Measurements from ENCODE around the gene ONECUT3.

The ONECUT3 gene

GRCh38 chr19:1808395-1808731 lies 55.1 kb downstream of the ONECUT3 start:
- Histone ChIP-seq H3K27ac (ENCODE audit: low read depth, low read length) (no peak overlapping the region), H3K9ac (ENCODE audit: low read length) (no peak overlapping the region), H3K27me3 (ENCODE audit: control insufficient read depth in 1 of 2, insufficient read depth in 2 of 2, low read length in 2 of 2) (no peaks in the 10 kb centered on the region), H3K9me3 (ENCODE audit: low read length) (no peaks in the 10 kb centered on the region), H3K36me3 (ENCODE audit: insufficient read depth, low read length) (no peaks in the 10 kb centered on the region), H3K4me3 (ENCODE audit: low read depth in 1 of 2, low read length in 2 of 2) (no peak overlapping the region), H3K4me1 (ENCODE audit: insufficient read depth, low read length) (peaks cover 7% of the 10 kb centered on the region)

- H3K9me3 ChIP-seq (ENCODE audit: low read length), result no peaks in the 10 kb centered on the region
- no peak overlapping the region for H3K27ac ChIP-seq (ENCODE audit: low read depth, low read length)
- H3K36me3 ChIP-seq (ENCODE audit: insufficient read depth, low read length), result no peaks in the 10 kb centered on the region
- no peak overlapping the region for H3K4me3 ChIP-seq (ENCODE audit: low read depth in 1 of 2, low read length in 2 of 2)
- no peaks in the 10 kb centered on the region for H3K27me3 ChIP-seq (ENCODE audit: control insufficient read depth in 1 of 2, insufficient read depth in 2 of 2, low read length in 2 of 2)
- H3K4me1 ChIP-seq (ENCODE audit: insufficient read depth, low read length), result peaks cover 9% of the 10 kb centered on the region
- no peak overlapping the region for H3K9ac ChIP-seq (ENCODE audit: low read length)
Measured at GRCh38 chr19:1809678-1810077, 56.4 kb downstream of the ONECUT3 start.

- no peaks in the 10 kb centered on the region for H3K27me3 ChIP-seq (ENCODE audit: control insufficient read depth in 1 of 2, insufficient read depth in 2 of 2, low read length in 2 of 2)
- H3K9ac ChIP-seq (ENCODE audit: low read length), result no peak overlapping the region
- peaks cover 9% of the 10 kb centered on the region for H3K4me1 ChIP-seq (ENCODE audit: insufficient read depth, low read length)
- no peak overlapping the region for H3K4me3 ChIP-seq (ENCODE audit: low read depth in 1 of 2, low read length in 2 of 2)
- H3K27ac ChIP-seq (ENCODE audit: low read depth, low read length), result no peak overlapping the region
- H3K9me3 ChIP-seq (ENCODE audit: low read length), result no peaks in the 10 kb centered on the region
- H3K36me3 ChIP-seq (ENCODE audit: insufficient read depth, low read length), result no peaks in the 10 kb centered on the region
Measured at GRCh38 chr19:1810439-1811160, 57.3 kb downstream of the ONECUT3 start.

GRCh38 chr19:1811472-1811894 lies 58.2 kb downstream of the ONECUT3 start:
- Histone ChIP-seq H3K27ac (ENCODE audit: low read depth, low read length) (no peak overlapping the region), H3K9ac (ENCODE audit: low read length) (no peak overlapping the region), H3K4me3 (ENCODE audit: low read depth in 1 of 2, low read length in 2 of 2) (peak overlapping the region in 1 of 2 donors; percentile 16)

GRCh38 chr19:1811942-1812425 lies 58.7 kb downstream of the ONECUT3 start, which contains the start of gene ATP8B3:
ATP8B3 (minus strand) TSS chr19:1812276; CDS start chr19:1811736, 540 bp downstream.
- peaks cover 4% of the 10 kb centered on the region for H3K36me3 ChIP-seq (ENCODE audit: insufficient read depth, low read length)
- H3K9me3 ChIP-seq (ENCODE audit: low read length), result no peaks in the 10 kb centered on the region
- H3K27ac ChIP-seq (ENCODE audit: low read depth, low read length), result peak within 1 kb of the TSS; percentile 56
- H3K4me3 ChIP-seq (ENCODE audit: low read depth in 1 of 2, low read length in 2 of 2), result peak within 1 kb of the TSS; percentile 40 to 74
- peak within 1 kb of the TSS; percentile 9 for H3K9ac ChIP-seq (ENCODE audit: low read length)
- H3K4me1 ChIP-seq (ENCODE audit: insufficient read depth, low read length), result peaks cover 9% of the 10 kb centered on the region
- H3K27me3 ChIP-seq (ENCODE audit: control insufficient read depth in 1 of 2, insufficient read depth in 2 of 2, low read length in 2 of 2), result no peaks in the 10 kb centered on the region

More at GRCh38 chr19:1811472-1811894, 58.2 kb downstream of the ONECUT3 start:
- H3K36me3 ChIP-seq (ENCODE audit: insufficient read depth, low read length), result no peaks in the 10 kb centered on the region
- H3K4me1 ChIP-seq (ENCODE audit: insufficient read depth, low read length), result peaks cover 9% of the 10 kb centered on the region
- no peaks in the 10 kb centered on the region for H3K27me3 ChIP-seq (ENCODE audit: control insufficient read depth in 1 of 2, insufficient read depth in 2 of 2, low read length in 2 of 2)
- H3K9me3 ChIP-seq (ENCODE audit: low read length), result no peaks in the 10 kb centered on the region

GRCh38 chr19:1812426-1813191 lies 59.3 kb downstream of the ONECUT3 start:
- H3K9ac ChIP-seq (ENCODE audit: low read length), result peak overlapping the region; percentile 9
- peaks cover 10% of the 10 kb centered on the region for H3K36me3 ChIP-seq (ENCODE audit: insufficient read depth, low read length)
- peaks cover 9% of the 10 kb centered on the region for H3K4me1 ChIP-seq (ENCODE audit: insufficient read depth, low read length)
- H3K27ac ChIP-seq (ENCODE audit: low read depth, low read length), result peak overlapping the region; percentile 56
- no peaks in the 10 kb centered on the region for H3K27me3 ChIP-seq (ENCODE audit: control insufficient read depth in 1 of 2, insufficient read depth in 2 of 2, low read length in 2 of 2)
- no peaks in the 10 kb centered on the region for H3K9me3 ChIP-seq (ENCODE audit: low read length)
- peak overlapping the region; percentile 40 to 74 for H3K4me3 ChIP-seq (ENCODE audit: low read depth in 1 of 2, low read length in 2 of 2)

GRCh38 chr19:1813192-1814182 lies 60.2 kb downstream of the ONECUT3 start:
- no peaks in the 10 kb centered on the region for H3K9me3 ChIP-seq (ENCODE audit: low read length)
- H3K9ac ChIP-seq (ENCODE audit: low read length), result peak overlapping the region; percentile 9
- no peaks in the 10 kb centered on the region for H3K27me3 ChIP-seq (ENCODE audit: control insufficient read depth in 1 of 2, insufficient read depth in 2 of 2, low read length in 2 of 2)
- peak overlapping the region; percentile 56 for H3K27ac ChIP-seq (ENCODE audit: low read depth, low read length)
- H3K4me1 ChIP-seq (ENCODE audit: insufficient read depth, low read length), result peaks cover 9% of the 10 kb centered on the region
- peaks cover 19% of the 10 kb centered on the region for H3K36me3 ChIP-seq (ENCODE audit: insufficient read depth, low read length)
- peak overlapping the region; percentile 40 to 74 for H3K4me3 ChIP-seq (ENCODE audit: low read depth in 1 of 2, low read length in 2 of 2)

GRCh38 chr19:1814391-1814790 lies 61.1 kb downstream of the ONECUT3 start:
- Histone ChIP-seq H3K9ac (ENCODE audit: low read length) (no peak overlapping the region), H3K27ac (ENCODE audit: low read depth, low read length) (no peak overlapping the region), H3K4me1 (ENCODE audit: insufficient read depth, low read length) (peaks cover 9% of the 10 kb centered on the region), H3K27me3 (ENCODE audit: control insufficient read depth in 1 of 2, insufficient read depth in 2 of 2, low read length in 2 of 2) (no peaks in the 10 kb centered on the region), H3K4me3 (ENCODE audit: low read depth in 1 of 2, low read length in 2 of 2) (no peak overlapping the region), H3K36me3 (ENCODE audit: insufficient read depth, low read length) (peaks cover 22% of the 10 kb centered on the region), H3K9me3 (ENCODE audit: low read length) (no peaks in the 10 kb centered on the region)

- H3K27ac ChIP-seq (ENCODE audit: low read depth, low read length), result no peak overlapping the region
- H3K4me1 ChIP-seq (ENCODE audit: insufficient read depth, low read length), result peaks cover 9% of the 10 kb centered on the region
- no peaks in the 10 kb centered on the region for H3K27me3 ChIP-seq (ENCODE audit: control insufficient read depth in 1 of 2, insufficient read depth in 2 of 2, low read length in 2 of 2)
- H3K9ac ChIP-seq (ENCODE audit: low read length), result no peak overlapping the region
- peaks cover 25% of the 10 kb centered on the region for H3K36me3 ChIP-seq (ENCODE audit: insufficient read depth, low read length)
- H3K4me3 ChIP-seq (ENCODE audit: low read depth in 1 of 2, low read length in 2 of 2), result no peak overlapping the region
- H3K9me3 ChIP-seq (ENCODE audit: low read length), result no peaks in the 10 kb centered on the region
Measured at GRCh38 chr19:1814833-1815604, 61.7 kb downstream of the ONECUT3 start.

- no peak overlapping the region for H3K4me3 ChIP-seq (ENCODE audit: low read depth in 1 of 2, low read length in 2 of 2)
- no peak overlapping the region for H3K27ac ChIP-seq (ENCODE audit: low read depth, low read length)
- H3K36me3 ChIP-seq (ENCODE audit: insufficient read depth, low read length), result peaks cover 32% of the 10 kb centered on the region
- H3K27me3 ChIP-seq (ENCODE audit: control insufficient read depth in 1 of 2, insufficient read depth in 2 of 2, low read length in 2 of 2), result no peaks in the 10 kb centered on the region
- no peaks in the 10 kb centered on the region for H3K9me3 ChIP-seq (ENCODE audit: low read length)
- H3K9ac ChIP-seq (ENCODE audit: low read length), result no peak overlapping the region
- peaks cover 9% of the 10 kb centered on the region for H3K4me1 ChIP-seq (ENCODE audit: insufficient read depth, low read length)
Measured at GRCh38 chr19:1815605-1816529, 62.6 kb downstream of the ONECUT3 start.
